ENCODE data around the gene ZNF648.
"Not testable (repeated sequence)": the region's sequence is repeated elsewhere in the genome, so short reads cannot be mapped to it uniquely, and the experiment has no call there.

DNA sequence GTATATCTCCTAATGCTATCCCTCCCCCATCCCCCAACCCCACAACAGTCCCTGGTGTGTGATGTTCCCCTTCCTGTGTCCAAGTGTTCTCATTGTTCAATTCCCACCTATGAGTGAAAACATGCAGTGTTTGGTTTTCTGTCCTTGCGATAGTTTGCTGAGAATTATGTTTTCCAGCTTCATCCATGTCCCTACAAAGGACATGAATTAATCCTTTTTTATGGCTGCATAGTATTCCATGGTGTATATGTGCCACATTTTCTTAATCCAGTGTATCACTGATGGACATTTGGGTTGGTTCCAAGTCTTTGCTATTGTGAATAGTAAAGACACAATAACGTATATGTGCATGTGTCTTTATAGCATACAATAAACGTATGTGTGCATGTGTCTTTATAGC lies 56.1 kb downstream of the ZNF648 start:
- not testable (repeated sequence) for TF ChIP-seq EZH2 (IDR thresholded peaks at IDR 0.05); POLR2AphosphoS5 (IDR thresholded peaks at IDR 0.05; ENCODE audit: borderline replicate concordance, low read depth, low read length); FOXP2 (optimal IDR thresholded peaks at IDR 0.05; ENCODE audit: control extremely low read depth, extremely low read length, insufficient read depth)
